DMS79 treated with DMSO at 0.1 percent for 48 hours (cell line): Measurements from ENCODE around the gene STKLD1.
"Not testable (repeated sequence)": the region's sequence is repeated elsewhere in the genome, so short reads cannot be mapped to it uniquely, and the experiment has no call there.

Source experiments
- DNase-seq: peaks from one replicate; lab custom pipeline; 2025; lab: John Stamatoyannopoulos, UW

Gene STKLD1

GRCh38 chr9:133443982-133444381 is 67.8 kb downstream of the STKLD1 start:
- DNase-seq: peak; percentile 59

GRCh38 chr9:133445293-133445969 is 69.3 kb downstream of the STKLD1 start:
- DNase-seq: no peak

- no peak for DNase-seq
Measured at GRCh38 chr9:133448487-133448972, 72.4 kb downstream of the STKLD1 start.

GRCh38 chr9:133449760-133450159 is 73.6 kb downstream of the STKLD1 start:
- peak; percentile 38 for DNase-seq

- not testable (repeated sequence) for DNase-seq
Measured at GRCh38 chr9:133451865-133452264, 75.7 kb downstream of the STKLD1 start.

- no peak for DNase-seq
Measured at GRCh38 chr9:133452562-133452961, 76.4 kb downstream of the STKLD1 start.

- DNase-seq: peak; percentile 34
Measured at GRCh38 chr9:133453651-133454050, 77.5 kb downstream of the STKLD1 start.

GRCh38 chr9:133454325-133454724 is 78.2 kb downstream of the STKLD1 start:
- DNase-seq: no peak

GRCh38 chr9:133454943-133455673 is 78.9 kb downstream of the STKLD1 start:
- DNase-seq: no peak
